Activated CD8-positive, alpha-beta memory T cell treated with anti-CD3 and anti-CD28 coated beads, Interleukin-2, amount 10 ng/mL, durations not matched to agents 7 days and 5 days (primary cell): ENCODE data around the gene FGFRL1. TPM values are rescaled to one million over a fixed set of nuclear protein-coding genes. Genes with fewer than 3 reads are reported as not detected.

ENCODE experiments used
- ATAC-seq: fragments of 150-1000 bp; cut with Tn5 transposase; one replicate; pipeline ENCODE4 v1.10.0; 2021; ENCODE audit warnings: moderate library complexity
- CTCF ChIA-PET: fragments of 350-600 bp; sonication (Branson Sonifier 250); formaldehyde crosslinking; loops from one replicate; lab custom pipeline; 2021; ENCODE audit warnings: antibody characterized with exemption; lab: Charles Lee
- DNase-seq: peaks from one replicate; pipeline ENCODE4 v3.0.0-alpha.2; 2020
- H3K27ac Mint-ChIP-seq: one replicate; pipeline ENCODE4 v1.8.0; 2021; ENCODE audit warnings: mild to moderate bottlenecking, mixed read lengths
- H3K27me3 Mint-ChIP-seq: one replicate; pipeline ENCODE4 v1.8.0; 2021; ENCODE audit warnings: mixed read lengths
- H3K36me3 Mint-ChIP-seq: one replicate; pipeline ENCODE4 v1.8.0; 2021; ENCODE audit warnings: mild to moderate bottlenecking, mixed read lengths
- H3K4me1 Mint-ChIP-seq: one replicate; pipeline ENCODE4 v1.8.0; 2021; ENCODE audit warnings: mixed read lengths
- H3K4me3 Mint-ChIP-seq: one replicate; pipeline ENCODE4 v1.8.0; 2021; ENCODE audit warnings: mild to moderate bottlenecking, moderate library complexity, mixed read lengths
- H3K9me3 Mint-ChIP-seq: one replicate; pipeline ENCODE4 v1.8.0; 2022; ENCODE audit warnings: low read depth, mixed read lengths
- total RNA-seq, 2 experiments: library from RNA; stranded (reverse); gene quantifications; one replicate each; pipeline ENCODE4 v1.2.3, GENCODE V29; 2021

The FGFRL1 gene, protein sequence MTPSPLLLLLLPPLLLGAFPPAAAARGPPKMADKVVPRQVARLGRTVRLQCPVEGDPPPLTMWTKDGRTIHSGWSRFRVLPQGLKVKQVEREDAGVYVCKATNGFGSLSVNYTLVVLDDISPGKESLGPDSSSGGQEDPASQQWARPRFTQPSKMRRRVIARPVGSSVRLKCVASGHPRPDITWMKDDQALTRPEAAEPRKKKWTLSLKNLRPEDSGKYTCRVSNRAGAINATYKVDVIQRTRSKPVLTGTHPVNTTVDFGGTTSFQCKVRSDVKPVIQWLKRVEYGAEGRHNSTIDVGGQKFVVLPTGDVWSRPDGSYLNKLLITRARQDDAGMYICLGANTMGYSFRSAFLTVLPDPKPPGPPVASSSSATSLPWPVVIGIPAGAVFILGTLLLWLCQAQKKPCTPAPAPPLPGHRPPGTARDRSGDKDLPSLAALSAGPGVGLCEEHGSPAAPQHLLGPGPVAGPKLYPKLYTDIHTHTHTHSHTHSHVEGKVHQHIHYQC
- total RNA-seq = 1 to 10 TPM; 8.4 to 9.3 TPM

DNA sequence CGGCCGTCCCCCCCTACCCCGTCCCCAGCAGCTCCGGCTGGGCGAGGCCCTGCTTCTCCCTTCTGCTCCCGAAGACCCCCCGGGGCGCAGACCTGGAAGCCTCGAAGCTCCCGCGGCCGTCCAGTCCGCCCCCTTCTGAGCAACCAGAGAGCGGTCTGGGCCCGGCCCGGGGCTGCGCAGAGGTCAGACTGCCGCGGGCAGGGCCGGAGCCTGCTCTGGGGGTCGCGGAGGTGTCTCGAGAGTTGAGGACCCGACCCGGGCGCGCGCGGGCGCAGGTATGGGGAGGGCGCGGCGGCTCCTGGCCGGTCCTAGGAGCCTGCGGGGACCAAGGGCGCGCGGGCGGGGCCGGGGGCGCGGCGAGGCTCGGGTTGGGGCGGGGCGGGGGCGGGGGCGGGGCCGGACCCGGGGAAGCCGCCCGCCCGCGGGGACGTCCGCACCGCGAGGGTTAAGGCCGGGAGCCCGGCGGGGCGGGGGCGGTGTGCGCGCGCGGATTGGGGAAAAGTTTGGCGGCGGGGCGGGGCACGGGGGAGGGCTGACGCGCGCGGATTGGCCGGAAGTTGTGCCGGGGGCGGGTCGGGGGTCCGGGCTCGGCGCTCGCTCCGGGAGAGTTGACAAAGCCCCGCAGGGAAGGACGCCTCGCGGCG lies at the start of gene FGFRL1:
Gene FGFRL1 (plus strand): TSS at position 605 of the 644 bp plus-strand sequence. CDS start 860 bp downstream, outside the sequence.
- H3K27ac Mint-ChIP-seq = peak within 1 kb of the TSS; percentile 89
- H3K36me3 Mint-ChIP-seq = no peaks in the 10 kb centered on the region
- CTCF ChIA-PET = interaction anchor here (1.1 to 1.5 kb wide), 3 partner anchors 9 to 236 kb away, joined by 3 to 4 read pairs (median 3); no protein-coding TSS in a partner anchor
- H3K4me3 Mint-ChIP-seq = peak within 1 kb of the TSS; percentile 71
- peaks cover 15% of the 10 kb centered on the region for H3K4me1 Mint-ChIP-seq
- peaks cover 27% of the 10 kb centered on the region for H3K27me3 Mint-ChIP-seq
- DNase-seq (peak; percentile 93), ATAC-seq (peak; percentile 64)
- no peaks in the 10 kb centered on the region for H3K9me3 Mint-ChIP-seq

DNA sequence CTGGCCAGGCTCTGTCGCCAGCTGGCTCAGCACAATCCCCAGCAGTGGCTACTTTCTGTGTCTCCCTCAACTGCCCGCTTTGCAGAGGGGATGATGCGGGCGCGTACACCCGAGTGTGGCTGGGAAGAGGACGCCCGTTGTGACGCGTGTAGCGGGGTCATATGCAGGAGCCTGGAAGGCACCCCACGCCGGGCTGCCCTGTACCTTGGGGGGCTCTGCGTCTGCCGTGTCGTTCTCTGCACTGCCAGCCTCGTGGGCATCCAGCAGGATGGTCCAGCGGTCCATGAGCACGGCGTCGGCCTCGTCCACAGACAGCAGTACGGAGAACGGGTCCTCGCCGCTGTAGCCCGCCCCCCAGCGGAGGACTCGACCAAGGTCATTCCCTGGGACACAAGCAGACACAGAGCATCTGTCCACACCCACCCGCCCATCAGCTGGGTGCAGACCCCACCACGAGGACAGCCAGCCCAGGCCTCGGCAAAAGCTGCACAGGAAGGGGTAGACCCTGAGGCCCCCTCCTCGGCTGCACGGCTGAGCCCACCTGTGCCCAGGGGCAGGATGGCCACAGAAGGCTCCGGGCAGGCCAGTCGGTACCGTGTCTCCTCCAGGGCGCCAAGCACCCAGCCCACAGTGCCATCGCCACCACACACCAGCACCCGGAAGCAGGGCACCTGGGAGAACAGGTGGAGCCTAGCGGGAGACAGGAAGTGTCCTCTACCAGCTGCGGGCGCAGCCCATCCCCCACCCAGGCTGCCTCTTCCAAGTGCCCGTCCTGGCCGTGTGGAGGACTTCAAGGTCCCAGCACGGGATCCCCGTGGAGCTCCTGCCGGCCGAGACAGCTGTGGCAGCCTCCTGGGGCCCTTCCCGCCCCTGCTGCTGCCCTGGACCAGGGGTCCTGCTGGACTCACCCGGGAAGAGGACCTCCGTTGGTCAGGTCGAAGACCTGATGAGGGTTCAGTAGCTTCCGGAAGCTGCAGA lies 48.9 kb upstream of the FGFRL1 start:
- H3K4me1 Mint-ChIP-seq = no peaks in the 10 kb centered on the region
- no peaks in the 10 kb centered on the region for H3K9me3 Mint-ChIP-seq
- CTCF ChIA-PET = no interaction called here
- DNase-seq = no peak
- ATAC-seq = no peak
- H3K27me3 Mint-ChIP-seq = no peaks in the 10 kb centered on the region
- H3K36me3 Mint-ChIP-seq = no peaks in the 10 kb centered on the region
- H3K27ac Mint-ChIP-seq = no peak overlapping the region
- no peak overlapping the region for H3K4me3 Mint-ChIP-seq

DNA sequence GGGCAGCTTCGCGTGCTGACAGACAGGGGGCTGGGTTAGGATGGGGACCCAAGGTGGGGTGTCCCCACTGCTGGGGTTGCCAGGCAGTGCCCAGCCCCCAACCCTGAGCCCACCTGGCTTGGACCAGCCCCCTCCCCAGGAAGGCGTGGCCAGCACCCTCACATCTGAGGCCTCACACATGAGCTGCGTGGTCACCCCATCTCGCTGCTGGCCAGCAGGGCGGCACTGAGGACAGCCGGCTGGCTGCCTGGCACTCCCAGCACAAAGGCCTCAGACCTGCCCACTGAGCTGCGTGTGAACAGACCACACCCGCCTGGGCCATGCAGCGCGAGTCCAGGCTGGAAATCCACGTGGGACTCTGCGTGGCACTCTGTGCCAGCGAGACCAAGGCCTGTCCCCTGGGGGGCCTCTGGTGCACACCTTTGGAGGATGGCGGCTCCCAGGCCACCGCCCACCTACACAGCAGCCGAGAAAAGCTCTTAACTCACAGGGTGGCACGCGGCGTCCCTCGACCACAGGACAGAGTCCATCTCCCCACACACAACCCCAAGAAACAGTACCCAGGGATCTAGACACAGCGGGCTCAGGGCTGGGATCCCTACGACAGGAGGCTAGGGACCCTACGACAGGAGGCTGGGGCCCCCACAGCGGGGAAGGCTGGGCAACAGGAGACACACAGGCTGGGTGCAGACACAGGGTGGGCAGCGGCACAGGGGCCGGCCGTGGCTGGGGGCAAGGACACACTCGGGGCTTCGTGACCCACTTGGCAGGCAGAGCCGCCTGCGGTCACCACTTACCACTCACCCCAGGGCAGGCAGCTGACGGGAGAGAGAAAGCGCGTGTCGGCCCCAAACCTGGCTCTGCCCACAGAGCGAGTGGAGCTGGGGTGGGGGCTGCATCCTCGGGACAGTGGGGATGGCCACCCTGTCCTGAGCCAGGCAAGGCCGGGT lies 47.9 kb upstream of the FGFRL1 start:
- Mint-ChIP-seq H3K36me3 (no peaks in the 10 kb centered on the region), H3K9me3 (no peaks in the 10 kb centered on the region), H3K4me1 (no peaks in the 10 kb centered on the region), H3K27ac (no peak overlapping the region), H3K4me3 (no peak overlapping the region), H3K27me3 (no peaks in the 10 kb centered on the region)
- CTCF ChIA-PET = no interaction called here
- DNase-seq = no peak
- ATAC-seq = no peak

DNA sequence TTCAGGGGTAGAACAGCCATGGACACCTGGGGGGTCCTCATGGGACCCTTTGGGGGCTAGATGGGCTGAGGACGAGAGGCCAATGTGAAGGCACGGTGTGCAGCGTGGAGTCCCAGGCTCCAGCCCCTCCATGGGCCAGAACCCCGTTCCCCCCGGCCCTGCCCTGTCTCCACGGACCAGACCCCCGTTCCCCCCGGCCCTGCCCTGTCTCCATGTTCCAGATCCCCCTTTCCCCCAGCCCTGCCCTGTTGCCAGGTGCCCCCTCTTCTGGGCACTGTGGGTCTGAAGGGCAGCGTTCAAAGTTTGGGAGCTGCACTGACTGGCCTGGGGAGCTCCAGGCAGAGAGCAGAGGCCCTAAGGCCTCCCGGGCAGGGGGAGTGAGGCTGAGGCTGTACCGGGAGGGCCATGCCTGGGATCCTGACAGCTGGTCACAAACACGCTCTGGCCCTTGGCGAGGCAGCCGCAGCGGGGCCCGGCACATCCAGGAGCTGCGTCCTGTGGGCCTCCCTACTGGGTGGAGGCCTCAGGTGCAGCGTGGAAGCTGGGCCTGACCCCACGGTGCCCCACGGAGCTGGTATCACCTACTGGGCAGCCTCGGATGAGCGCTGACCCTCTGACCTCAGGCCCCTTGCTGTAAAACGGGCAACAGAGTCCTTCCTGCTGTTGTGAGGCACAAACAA lies 46.9 kb upstream of the FGFRL1 start:
- ATAC-seq (no peak), DNase-seq (no peak)
- Mint-ChIP-seq H3K9me3 (no peaks in the 10 kb centered on the region), H3K4me3 (no peak overlapping the region), H3K4me1 (no peaks in the 10 kb centered on the region), H3K36me3 (no peaks in the 10 kb centered on the region), H3K27ac (no peak overlapping the region), H3K27me3 (no peaks in the 10 kb centered on the region)
- CTCF ChIA-PET = no interaction called here

DNA sequence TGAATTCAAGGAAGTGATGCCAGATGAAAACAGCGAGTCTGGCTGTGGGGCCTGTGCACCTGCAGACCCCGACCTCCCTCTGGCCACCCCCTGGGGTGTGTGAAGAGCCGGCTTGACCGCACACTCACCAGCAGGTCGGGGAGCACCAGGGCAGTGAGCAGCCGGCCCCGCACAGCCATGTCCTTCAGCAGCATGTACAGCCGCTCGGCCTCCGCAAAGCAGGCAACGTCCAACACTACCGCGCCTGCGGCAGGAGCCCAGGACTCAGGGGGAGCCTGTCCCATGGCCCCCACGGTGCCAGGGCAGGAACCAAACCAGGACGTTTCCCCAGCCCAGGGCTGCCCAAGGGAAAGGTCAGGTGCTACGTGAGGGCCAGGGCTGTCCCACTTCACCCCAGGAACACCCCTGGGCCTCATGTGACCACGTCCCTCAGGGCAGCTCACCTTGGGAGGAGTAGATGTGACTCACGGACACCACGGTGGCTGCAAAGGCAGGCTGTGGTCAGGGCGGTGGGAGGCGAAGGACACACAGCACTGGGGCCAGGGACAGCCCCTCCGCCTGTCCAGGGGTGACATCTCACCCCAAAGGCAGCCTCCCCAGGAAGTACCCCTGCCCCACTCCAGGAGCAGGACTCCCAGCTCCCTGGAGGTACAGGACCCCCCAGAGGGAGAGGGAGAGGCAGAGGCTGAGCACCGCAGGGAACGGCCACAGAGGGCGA lies 46.2 kb upstream of the FGFRL1 start:
- no peak overlapping the region for H3K27ac Mint-ChIP-seq
- no peaks in the 10 kb centered on the region for H3K9me3 Mint-ChIP-seq
- peaks cover 2% of the 10 kb centered on the region for H3K4me1 Mint-ChIP-seq
- ATAC-seq (no peak), DNase-seq (no peak)
- no peak overlapping the region for H3K4me3 Mint-ChIP-seq
- H3K36me3 Mint-ChIP-seq = no peaks in the 10 kb centered on the region
- H3K27me3 Mint-ChIP-seq = no peaks in the 10 kb centered on the region
- CTCF ChIA-PET = no interaction called here

DNA sequence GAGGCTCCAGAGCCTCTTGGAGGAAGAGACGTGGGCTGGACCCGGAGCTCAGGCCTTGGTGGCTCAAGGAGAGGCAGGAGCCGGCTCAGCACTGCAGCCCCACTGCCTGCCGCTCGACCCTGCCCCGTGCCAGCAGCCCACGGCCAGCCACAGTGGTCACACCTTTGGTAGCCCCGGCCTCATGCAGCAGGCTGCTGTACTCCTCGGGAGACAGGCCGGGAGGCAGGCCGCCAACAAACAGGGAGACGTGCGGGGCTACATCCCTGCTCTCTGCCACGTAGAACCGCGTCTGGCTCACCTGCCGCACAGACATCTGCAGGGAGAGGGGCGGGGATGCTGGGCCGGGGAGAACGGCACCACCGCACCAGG lies 45.7 kb upstream of the FGFRL1 start:
- Mint-ChIP-seq H3K27me3 (no peaks in the 10 kb centered on the region), H3K4me3 (no peak overlapping the region), H3K4me1 (peaks cover 7% of the 10 kb centered on the region), H3K27ac (no peak overlapping the region), H3K36me3 (no peaks in the 10 kb centered on the region), H3K9me3 (no peaks in the 10 kb centered on the region)
- ATAC-seq (no peak), DNase-seq (no peak)
- CTCF ChIA-PET = no interaction called here

DNA sequence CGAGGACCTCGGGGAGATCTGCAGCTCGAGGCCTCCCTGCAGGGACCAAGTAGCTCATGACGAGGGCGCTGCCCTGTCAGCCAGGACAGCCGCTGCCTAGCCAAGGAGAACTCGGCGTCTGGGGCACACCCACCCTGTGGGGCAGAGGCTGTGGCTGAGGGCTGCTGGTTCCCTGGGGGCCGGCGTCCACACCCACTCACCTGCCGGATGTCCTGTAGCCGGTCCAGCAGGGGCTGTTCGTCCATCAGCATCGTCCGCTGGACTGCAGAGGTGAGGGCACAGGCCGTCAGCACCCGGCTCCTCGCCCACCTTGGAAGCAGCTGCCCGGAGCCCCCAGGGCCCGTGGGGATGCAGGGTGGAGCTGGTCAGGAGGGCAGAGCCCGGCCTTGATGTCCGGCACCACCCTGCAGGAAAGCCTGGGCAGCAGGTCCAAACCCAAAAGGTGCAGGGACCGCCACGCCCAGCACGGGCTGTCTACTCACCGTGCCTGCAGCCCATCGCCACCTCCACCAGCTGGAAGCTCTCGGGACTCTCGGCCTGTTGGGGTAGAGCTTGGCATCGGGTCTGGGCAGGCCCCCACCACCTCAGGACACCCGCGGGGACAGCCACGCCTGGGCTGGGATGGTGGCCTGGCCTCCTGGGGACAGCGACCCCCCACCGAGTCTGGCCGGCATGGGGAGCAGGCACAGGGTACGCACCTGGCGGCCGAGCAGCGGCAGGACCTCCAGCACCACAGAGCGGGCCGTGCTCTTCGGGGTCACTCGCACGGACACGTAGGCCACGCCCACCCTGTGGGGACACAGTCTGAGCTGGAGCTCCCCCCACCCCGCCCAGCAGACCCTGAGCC lies 44.9 kb upstream of the FGFRL1 start:
- no peak overlapping the region for H3K27ac Mint-ChIP-seq
- H3K36me3 Mint-ChIP-seq = no peaks in the 10 kb centered on the region
- peaks cover 14% of the 10 kb centered on the region for H3K4me1 Mint-ChIP-seq
- no peaks in the 10 kb centered on the region for H3K9me3 Mint-ChIP-seq
- CTCF ChIA-PET = no interaction called here
- no peak overlapping the region for H3K4me3 Mint-ChIP-seq
- ATAC-seq = no peak
- no peaks in the 10 kb centered on the region for H3K27me3 Mint-ChIP-seq
- DNase-seq = no peak

DNA sequence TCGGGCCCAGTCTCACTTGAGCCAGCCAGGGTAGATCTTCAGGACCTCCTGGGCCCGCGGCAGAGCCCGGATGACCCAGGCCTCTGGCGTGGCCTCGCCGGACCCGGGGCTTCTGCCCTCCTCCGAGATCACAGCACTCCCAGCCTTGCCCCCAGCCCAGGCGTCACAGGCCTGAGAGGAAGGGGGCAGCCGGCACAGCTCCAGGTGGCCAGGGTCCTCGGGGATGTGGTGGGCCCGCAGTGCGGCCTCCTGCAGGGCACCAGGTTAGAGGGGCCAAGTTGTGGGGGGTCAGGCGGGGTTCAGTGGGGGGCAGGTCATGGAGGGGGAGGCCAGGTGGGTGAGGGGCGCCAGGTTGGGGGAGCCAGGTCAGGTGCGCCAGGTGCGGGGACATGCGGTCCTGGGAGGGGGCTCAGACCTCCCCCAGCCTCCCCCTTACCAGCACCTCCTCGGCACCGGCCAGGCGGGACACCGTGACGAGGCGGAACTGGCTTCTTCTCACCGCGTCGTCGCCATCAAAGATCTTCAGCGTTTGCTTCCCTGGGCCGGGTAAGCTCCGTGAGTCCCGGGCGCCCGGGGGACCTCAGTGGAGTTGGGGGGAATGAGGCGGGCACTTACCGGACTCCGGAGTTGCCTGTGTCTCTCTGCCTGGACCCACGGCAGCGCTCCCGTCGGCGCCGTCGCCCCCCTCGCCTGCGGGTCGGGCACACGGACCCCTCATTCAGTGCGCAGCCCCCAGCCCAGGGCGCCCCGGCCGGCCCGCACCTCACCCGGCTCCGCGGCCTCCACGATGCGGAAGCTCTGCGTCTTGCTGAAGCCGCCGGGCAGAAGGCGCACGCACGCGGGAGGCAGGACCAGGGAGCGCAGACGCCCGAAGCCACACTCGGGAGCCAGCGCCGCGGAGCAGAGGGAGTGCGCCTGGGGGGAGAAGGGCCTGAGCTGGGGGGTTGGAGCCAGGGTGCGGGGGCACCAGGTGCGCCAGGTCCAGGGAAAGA lies 44.0 kb upstream of the FGFRL1 start:
- CTCF ChIA-PET = no interaction called here
- Mint-ChIP-seq H3K27me3 (no peaks in the 10 kb centered on the region), H3K36me3 (no peaks in the 10 kb centered on the region), H3K4me3 (no peak overlapping the region), H3K4me1 (peaks cover 14% of the 10 kb centered on the region), H3K27ac (no peak overlapping the region), H3K9me3 (no peaks in the 10 kb centered on the region)
- no peak for DNase-seq
- ATAC-seq = no peak

DNA sequence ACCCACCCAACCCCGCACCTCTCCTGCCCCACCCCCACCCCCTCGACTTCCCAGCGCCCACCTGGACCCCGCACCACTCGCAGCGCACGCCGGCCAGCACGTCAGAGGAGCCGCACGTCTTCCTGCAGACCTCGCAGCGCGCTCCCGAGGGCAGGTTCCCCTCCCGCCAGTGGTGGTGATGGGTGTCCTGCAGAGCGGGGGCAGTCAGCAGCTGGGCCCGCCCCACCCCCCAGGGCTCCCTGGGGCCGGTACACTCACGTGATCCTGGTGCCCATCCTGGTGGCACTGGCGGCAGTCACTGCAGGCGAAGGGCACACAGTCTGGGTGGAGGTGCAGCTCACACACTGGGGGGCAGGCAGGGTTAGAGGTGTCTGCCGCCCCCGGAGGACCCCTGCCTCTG lies 43.2 kb upstream of the FGFRL1 start:
- CTCF ChIA-PET = no interaction called here
- ATAC-seq (no peak), DNase-seq (no peak)
- Mint-ChIP-seq H3K27ac (no peak overlapping the region), H3K27me3 (no peaks in the 10 kb centered on the region), H3K4me1 (peaks cover 14% of the 10 kb centered on the region), H3K4me3 (no peak overlapping the region), H3K36me3 (no peaks in the 10 kb centered on the region), H3K9me3 (no peaks in the 10 kb centered on the region)
